GM23338 (cell line): Measurements from ENCODE around the gene DNAJA1. TPM values are rescaled to one million over a fixed set of nuclear protein-coding genes. Genes with fewer than 3 reads are reported as not detected.

Experiments
- ATAC-seq: fragments of 200-7000 bp; cut with Tn5 transposase; 3 replicates; pipeline ENCODE4 v1.9.1; 2020
- DNase-seq: peaks from one replicate; pipeline ENCODE4 v3.0.0-alpha.2; 2015; ENCODE audit warnings: low spot score
- H2AFZ ChIP-seq: fragments of 200-600 bp; sonication (generic); 2 replicates; pipeline ENCODE4 v1.8.0; 2016; ENCODE audit warnings: antibody characterized with exemption, mild to moderate bottlenecking, moderate library complexity
- H3F3A ChIP-seq: fragments of 200-600 bp; sonication (generic); replicated peaks from 2 replicates; pipeline ENCODE4 v1.8.0; 2017; ENCODE audit warnings: antibody characterized with exemption, mixed run types, low read depth
- H3K27ac ChIP-seq: fragments of 200-600 bp; sonication (generic); 2 replicates; pipeline ENCODE4 v1.6.1; 2016; ENCODE audit warnings: low read depth
- H3K27me3 ChIP-seq: fragments of 200-600 bp; sonication (generic); 2 replicates; pipeline ENCODE4 v1.8.0; 2016; ENCODE audit warnings: mild to moderate bottlenecking, mixed run types, moderate library complexity; ENCODE audit not compliant: insufficient read depth
- H3K36me3 ChIP-seq: fragments of 200-600 bp; sonication (generic); 2 replicates; pipeline ENCODE4 v1.8.0; 2016; ENCODE audit warnings: mild to moderate bottlenecking; ENCODE audit not compliant: insufficient read depth
- H3K4me1 ChIP-seq: fragments of 200-600 bp; sonication (generic); 2 replicates; pipeline ENCODE4 v1.8.0; 2016; ENCODE audit warnings: mild to moderate bottlenecking, moderate library complexity; ENCODE audit not compliant: insufficient read depth
- H3K4me2 ChIP-seq: fragments of 200-600 bp; sonication (generic); 2 replicates; pipeline ENCODE4 v1.7.1; 2017; ENCODE audit warnings: mixed run types
- H3K4me3 ChIP-seq: fragments of 200-600 bp; sonication (generic); 2 replicates; pipeline ENCODE4 v1.6.1; 2016; ENCODE audit warnings: mixed run types
- H3K79me2 ChIP-seq: fragments of 200-600 bp; sonication (generic); replicated peaks from 2 replicates; pipeline ENCODE4 v1.8.0; 2017; ENCODE audit warnings: mild to moderate bottlenecking; ENCODE audit not compliant: insufficient read depth
- H3K9me2 ChIP-seq: fragments of 200-600 bp; sonication (generic); 2 replicates; pipeline ENCODE4 v1.8.0; 2017; ENCODE audit not compliant: insufficient read depth
- H4K20me1 ChIP-seq: fragments of 200-600 bp; sonication (generic); replicated peaks from 2 replicates; pipeline ENCODE4 v1.8.0; 2017; ENCODE audit warnings: mild to moderate bottlenecking; ENCODE audit not compliant: insufficient read depth
- H3K27ac Mint-ChIP-seq: 2 replicates; pipeline ENCODE4 v1.8.0; 2020; ENCODE audit warnings: inconsistent platforms, mild to moderate bottlenecking, moderate library complexity, mixed read lengths
- H3K27me3 Mint-ChIP-seq: 3 replicates; pipeline ENCODE4 v1.8.0; 2022; ENCODE audit warnings: low read depth, mild to moderate bottlenecking, moderate library complexity, mixed read lengths, inconsistent platforms; ENCODE audit not compliant: insufficient read depth, poor library complexity
- H3K36me3 Mint-ChIP-seq: 3 replicates; pipeline ENCODE4 v1.8.0; 2021; ENCODE audit warnings: low read depth, mild to moderate bottlenecking, inconsistent platforms, moderate library complexity, mixed read lengths
- H3K4me1 Mint-ChIP-seq: 3 replicates; pipeline ENCODE4 v1.8.0; 2020; ENCODE audit warnings: mild to moderate bottlenecking, inconsistent platforms, mixed read lengths
- H3K4me3 Mint-ChIP-seq: 3 replicates; pipeline ENCODE4 v1.8.0; 2021; ENCODE audit warnings: moderate library complexity, mild to moderate bottlenecking, inconsistent platforms, mixed read lengths
- H3K9me3 Mint-ChIP-seq: 3 replicates; pipeline ENCODE4 v1.8.0; 2020; ENCODE audit warnings: moderate library complexity, mild to moderate bottlenecking, inconsistent platforms, mixed read lengths
- CREB1 ChIP-seq: fragments of 250-450 bp; sonication (Bioruptor Pico); IDR thresholded peaks from 2 replicates; pipeline ENCODE4 v1.5.0; 2020; ENCODE audit warnings: low read depth, mild to moderate bottlenecking, moderate library complexity
- CTCF ChIP-seq, 2 experiments: fragments of 200-600 bp in 1 of 2; sonication (generic) in 1 of 2; conservative IDR thresholded peaks; 2 replicates each; pipeline versions ENCODE4 v1.5.1 to v1.6.1; 2016 to 2017; ENCODE audit warnings: antibody characterized with exemption in 2 of 2, low read depth in 2 of 2, mild to moderate bottlenecking in 2 of 2, moderate library complexity in 1 of 2
- ETS1 ChIP-seq: IDR thresholded peaks from 2 replicates; pipeline ENCODE4 v1.6.1; 2016; ENCODE audit warnings: antibody characterized with exemption
- EZH2 ChIP-seq: fragments of 200-600 bp; sonication (generic); IDR thresholded peaks from one replicate; pipeline ENCODE4 v1.8.0; 2017; ENCODE audit warnings: antibody characterized with exemption, mild to moderate bottlenecking, low read depth; ENCODE audit not compliant: unreplicated experiment
- EZH2phosphoT487 ChIP-seq: fragments of 200-600 bp; sonication (generic); IDR thresholded peaks from one replicate; pipeline ENCODE4 v1.8.1; 2018; ENCODE audit warnings: antibody characterized with exemption; ENCODE audit not compliant: unreplicated experiment
- JUNB ChIP-seq: IDR thresholded peaks from one replicate; pipeline ENCODE4 v1.6.1; 2016; ENCODE audit warnings: antibody characterized with exemption; ENCODE audit not compliant: unreplicated experiment
- POLR2AphosphoS5 ChIP-seq: IDR thresholded peaks from 2 replicates; pipeline ENCODE4 v1.6.1; 2016; ENCODE audit warnings: antibody characterized with exemption, low read depth
- REST ChIP-seq: IDR thresholded peaks from one replicate; pipeline ENCODE4 v1.6.1; 2018; ENCODE audit warnings: antibody characterized with exemption; ENCODE audit not compliant: unreplicated experiment
- STAT1 ChIP-seq: IDR thresholded peaks from one replicate; pipeline ENCODE4 v1.6.1; 2016; ENCODE audit warnings: antibody characterized with exemption; ENCODE audit not compliant: unreplicated experiment
- ZNF114 ChIP-seq: fragments of 250-450 bp; sonication (Bioruptor Pico); IDR thresholded peaks from 2 replicates; pipeline ENCODE4 v1.5.0; 2020; ENCODE audit warnings: mild to moderate bottlenecking, moderate library complexity
- ZNF331 ChIP-seq: fragments of 250-450 bp; sonication (Bioruptor Pico); IDR thresholded peaks from 2 replicates; pipeline ENCODE4 v1.5.0; 2020; ENCODE audit warnings: low read depth, mild to moderate bottlenecking, moderate library complexity
- polyA plus RNA-seq: library from polyadenylated mRNA; unstranded; fragments of >200 nt; fragmentation: Nextera tagmentation; extraction: Ambion mirVana; gene quantifications from 2 replicates; pipeline ENCODE4 v1.2.1, GENCODE V29; 2016
- total RNA-seq: library from RNA; depleted of rRNA; stranded (reverse); fragments of >200 nt; shearing (Covaris generic); gene quantifications from 2 replicates; pipeline ENCODE4 v1.2.3, GENCODE V29; 2014

DNAJA1 gene
- total and polyA plus RNA-seq, 2 experiments from 2014 or later: 95.4 to 115 TPM

- TF ChIP-seq CTCF (conservative IDR thresholded peaks at IDR 0.05; ENCODE audit: low read depth in 2 of 2): no peak
- DNase-seq: no peak
- no peak overlapping the region for H3K4me3 Mint-ChIP-seq
These were observed 26.1 kb downstream of the DNAJA1 start for GRCh38 chr9:33051144-33051543.

GRCh38 chr9:33065157-33066076 is 40.3 kb downstream of the DNAJA1 start:
- Mint-ChIP-seq H3K36me3 (peaks cover 67% of the 10 kb centered on the region), H3K27me3 (no peaks in the 10 kb centered on the region), H3K4me1 (no peaks in the 10 kb centered on the region), H3K9me3 (no peaks in the 10 kb centered on the region), H3K4me3 (no peak overlapping the region), H3K27ac (no peak overlapping the region)
- H3K27me3 ChIP-seq: no peaks in the 10 kb centered on the region
- no peak overlapping the region for H3K27ac ChIP-seq
- no peaks in the 10 kb centered on the region for H3K4me1 ChIP-seq
- ATAC-seq (no peak), DNase-seq (no peak)
- peaks cover 7% of the 10 kb centered on the region; the same call in 1 of the 2 replicates for H3K79me2 ChIP-seq
- no peak overlapping the region for H3K4me2 ChIP-seq
- H3K9me2 ChIP-seq: no peaks in the 10 kb centered on the region
- H3F3A ChIP-seq: no peaks in the 10 kb centered on the region
- no peak overlapping the region for H2AFZ ChIP-seq
- H4K20me1 ChIP-seq: peaks cover 12% of the 10 kb centered on the region
- H3K4me3 ChIP-seq: no peak overlapping the region
- H3K36me3 ChIP-seq: peaks cover 52% of the 10 kb centered on the region
- no peak for TF ChIP-seq EZH2phosphoT487
- TF ChIP-seq CREB1: no peak
- TF ChIP-seq EZH2: no peak
- no peak for TF ChIP-seq POLR2AphosphoS5
- no peak for TF ChIP-seq JUNB
- no peak for TF ChIP-seq ZNF331
- TF ChIP-seq REST: no peak
- TF ChIP-seq CTCF (conservative IDR thresholded peaks at IDR 0.05; ENCODE audit: low read depth in 2 of 2): no peak
- TF ChIP-seq ETS1: no peak
- TF ChIP-seq ZNF114 (CRISPR knock-in tag): no peak
- TF ChIP-seq STAT1: no peak

More at GRCh38 chr9:33051144-33051543, 26.1 kb downstream of the DNAJA1 start:
- Mint-ChIP-seq H3K27ac (no peak overlapping the region), H3K4me1 (no peaks in the 10 kb centered on the region), H3K9me3 (no peaks in the 10 kb centered on the region), H3K27me3 (no peaks in the 10 kb centered on the region), H3K36me3 (peaks cover 51% of the 10 kb centered on the region)
- no peaks in the 10 kb centered on the region; the same call in 1 of the 2 replicates for H4K20me1 ChIP-seq
- H3K4me3 ChIP-seq: no peak overlapping the region
- peaks cover 36% of the 10 kb centered on the region for H3K36me3 ChIP-seq
- no peak for ATAC-seq
- no peak overlapping the region for H3K27ac ChIP-seq
- no peaks in the 10 kb centered on the region for H3K9me2 ChIP-seq
- no peaks in the 10 kb centered on the region; the same call in 1 of the 2 replicates for H3K79me2 ChIP-seq
- no peaks in the 10 kb centered on the region for H3F3A ChIP-seq
- no peak overlapping the region for H3K4me2 ChIP-seq
- no peaks in the 10 kb centered on the region for H3K4me1 ChIP-seq
- H2AFZ ChIP-seq: no peak overlapping the region
- H3K27me3 ChIP-seq: no peaks in the 10 kb centered on the region
